ENCODE results near the gene HDAC5.
"Not testable (repeated sequence)": the region's sequence is repeated elsewhere in the genome, so short reads cannot be mapped to it uniquely, and the experiment has no call there.

DNA sequence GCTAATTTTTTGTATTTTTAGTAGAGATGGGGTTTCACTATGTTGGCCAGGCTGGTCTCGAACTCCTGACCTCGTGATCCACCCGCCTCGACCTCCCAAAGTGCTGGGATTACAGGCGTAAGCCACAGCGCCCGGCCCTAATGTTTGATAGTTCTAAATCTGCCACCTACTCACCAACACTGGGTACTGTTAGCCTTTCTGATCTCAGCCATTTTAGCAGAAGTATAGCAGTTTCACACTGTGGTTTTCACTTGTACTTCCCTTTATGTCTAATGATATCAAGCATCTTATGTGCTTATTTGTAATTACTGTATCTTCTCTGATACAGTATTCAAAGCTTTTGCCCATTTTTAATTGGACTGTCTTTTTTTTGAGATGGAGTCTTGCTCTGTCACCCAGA, 76.5 kb downstream of the HDAC5 start:
- TF ChIP-seq, protein P1, sequence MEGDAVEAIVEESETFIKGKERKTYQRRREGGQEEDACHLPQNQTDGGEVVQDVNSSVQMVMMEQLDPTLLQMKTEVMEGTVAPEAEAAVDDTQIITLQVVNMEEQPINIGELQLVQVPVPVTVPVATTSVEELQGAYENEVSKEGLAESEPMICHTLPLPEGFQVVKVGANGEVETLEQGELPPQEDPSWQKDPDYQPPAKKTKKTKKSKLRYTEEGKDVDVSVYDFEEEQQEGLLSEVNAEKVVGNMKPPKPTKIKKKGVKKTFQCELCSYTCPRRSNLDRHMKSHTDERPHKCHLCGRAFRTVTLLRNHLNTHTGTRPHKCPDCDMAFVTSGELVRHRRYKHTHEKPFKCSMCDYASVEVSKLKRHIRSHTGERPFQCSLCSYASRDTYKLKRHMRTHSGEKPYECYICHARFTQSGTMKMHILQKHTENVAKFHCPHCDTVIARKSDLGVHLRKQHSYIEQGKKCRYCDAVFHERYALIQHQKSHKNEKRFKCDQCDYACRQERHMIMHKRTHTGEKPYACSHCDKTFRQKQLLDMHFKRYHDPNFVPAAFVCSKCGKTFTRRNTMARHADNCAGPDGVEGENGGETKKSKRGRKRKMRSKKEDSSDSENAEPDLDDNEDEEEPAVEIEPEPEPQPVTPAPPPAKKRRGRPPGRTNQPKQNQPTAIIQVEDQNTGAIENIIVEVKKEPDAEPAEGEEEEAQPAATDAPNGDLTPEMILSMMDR (IDR thresholded peaks at IDR 0.05; ENCODE audit: low read length) = not testable (repeated sequence)
- TF ChIP-seq EZH2 (IDR thresholded peaks at IDR 0.05; ENCODE audit: borderline replicate concordance, low read length) = not testable (repeated sequence)

Measured in OCI-LY1 (cell line).